ENCODE measurements around the gene C19orf44. TPM values are rescaled to one million over a fixed set of nuclear protein-coding genes. Genes with fewer than 3 reads are reported as not detected.

Gene C19orf44
- total and polyA plus RNA-seq, 9 donors: 6.3 to 12.2 (median 9.4) TPM

DNA sequence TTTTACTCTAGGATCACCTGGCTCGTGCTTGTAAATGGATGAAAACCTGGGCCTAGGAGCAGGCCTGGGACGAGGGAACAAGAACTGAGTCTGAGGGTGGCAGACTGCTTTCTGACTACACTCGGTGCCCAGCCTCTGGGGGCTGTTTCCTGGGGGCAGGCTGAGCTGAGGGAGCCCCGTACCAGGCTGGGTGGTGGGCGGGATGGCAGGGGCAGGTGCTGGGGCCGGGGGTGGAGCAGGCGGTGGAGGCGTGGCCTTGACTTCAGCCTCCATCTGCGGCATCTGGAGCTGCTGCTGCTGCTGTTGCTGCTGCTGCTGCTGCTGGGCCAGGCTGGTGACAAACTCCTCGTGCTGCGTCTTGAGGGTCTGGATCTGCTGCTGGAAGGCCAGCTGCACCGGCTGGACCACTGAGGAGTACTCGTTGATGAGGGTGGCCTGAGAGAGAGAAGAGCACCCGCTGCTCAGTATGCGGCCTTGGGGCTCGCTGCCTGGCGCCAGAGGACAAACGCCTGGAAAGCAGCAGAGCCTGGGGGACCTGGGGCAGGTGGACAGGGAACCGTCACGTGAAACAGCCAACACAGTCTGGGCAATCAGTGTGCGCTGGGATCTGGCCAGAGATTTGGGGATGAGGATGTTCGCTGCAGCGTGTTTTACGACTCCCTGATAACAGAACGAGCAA lies 33.4 kb downstream of the C19orf44 start:
- 78 to 89% (median 80%) methylated on average over 25 of the region's 25 CpGs for WGBS, 3 donors
- intact Hi-C loops (cut with DNase I): no loop called here
- no peak for DNase-seq
- Histone ChIP-seq H3K27ac (no peak overlapping the region), H3K36me3 (peaks cover 3% of the 10 kb centered on the region), H3K27me3 (no peaks in the 10 kb centered on the region), H3K9me3 (no peaks in the 10 kb centered on the region), H3K4me1 (ENCODE audit: insufficient read depth) (no peaks in the 10 kb centered on the region), H3K4me3 (no peak overlapping the region)
- TF ChIP-seq, protein P1, sequence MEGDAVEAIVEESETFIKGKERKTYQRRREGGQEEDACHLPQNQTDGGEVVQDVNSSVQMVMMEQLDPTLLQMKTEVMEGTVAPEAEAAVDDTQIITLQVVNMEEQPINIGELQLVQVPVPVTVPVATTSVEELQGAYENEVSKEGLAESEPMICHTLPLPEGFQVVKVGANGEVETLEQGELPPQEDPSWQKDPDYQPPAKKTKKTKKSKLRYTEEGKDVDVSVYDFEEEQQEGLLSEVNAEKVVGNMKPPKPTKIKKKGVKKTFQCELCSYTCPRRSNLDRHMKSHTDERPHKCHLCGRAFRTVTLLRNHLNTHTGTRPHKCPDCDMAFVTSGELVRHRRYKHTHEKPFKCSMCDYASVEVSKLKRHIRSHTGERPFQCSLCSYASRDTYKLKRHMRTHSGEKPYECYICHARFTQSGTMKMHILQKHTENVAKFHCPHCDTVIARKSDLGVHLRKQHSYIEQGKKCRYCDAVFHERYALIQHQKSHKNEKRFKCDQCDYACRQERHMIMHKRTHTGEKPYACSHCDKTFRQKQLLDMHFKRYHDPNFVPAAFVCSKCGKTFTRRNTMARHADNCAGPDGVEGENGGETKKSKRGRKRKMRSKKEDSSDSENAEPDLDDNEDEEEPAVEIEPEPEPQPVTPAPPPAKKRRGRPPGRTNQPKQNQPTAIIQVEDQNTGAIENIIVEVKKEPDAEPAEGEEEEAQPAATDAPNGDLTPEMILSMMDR (IDR thresholded peaks at IDR 0.05): no peak
- TF ChIP-seq EP300 (IDR thresholded peaks at IDR 0.05): no peak

DNA sequence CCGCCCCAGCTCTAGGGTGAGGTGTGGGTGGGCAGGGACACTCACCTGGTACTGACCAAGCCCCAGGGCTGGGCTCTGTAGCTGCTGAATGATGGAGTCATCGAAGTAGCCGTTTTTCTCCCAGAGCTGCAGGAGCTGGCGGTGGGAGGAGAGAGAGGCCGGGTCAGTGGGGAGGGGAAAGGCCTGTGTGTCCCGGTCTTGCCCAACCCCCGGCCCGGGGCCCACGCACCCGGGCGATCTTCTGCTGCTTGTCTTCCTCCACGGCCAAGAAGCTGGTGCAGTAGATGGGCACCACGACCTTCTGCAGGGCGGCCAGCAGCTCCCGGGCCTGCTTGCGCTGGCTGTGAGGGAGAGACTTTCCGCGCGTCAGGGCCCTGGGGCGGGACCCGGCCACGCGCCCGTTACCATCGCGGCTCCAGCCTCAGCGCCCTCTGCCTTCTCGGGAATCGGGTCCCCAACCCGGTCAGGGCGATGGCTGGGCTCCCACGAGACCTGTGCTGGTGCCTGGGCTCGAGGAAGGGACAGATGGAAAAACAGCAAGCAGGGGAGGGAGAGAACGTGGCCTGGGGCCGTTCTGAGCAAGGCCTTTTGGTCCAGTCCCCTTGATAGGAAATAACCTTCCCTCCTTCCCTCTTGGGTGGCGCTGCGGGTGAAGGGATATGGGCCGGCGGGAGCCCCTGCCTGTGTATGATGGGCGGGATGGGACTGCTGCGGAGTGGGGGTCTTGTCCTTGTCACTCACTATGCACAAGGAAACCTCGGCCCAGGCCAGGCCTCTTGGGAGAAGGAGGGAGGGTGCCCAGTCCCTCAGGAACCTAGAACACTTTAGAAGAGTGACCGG lies 34.6 kb downstream of the C19orf44 start:
- Histone ChIP-seq H3K36me3 (peaks cover 3% of the 10 kb centered on the region), H3K4me3 (no peak overlapping the region), H3K9me3 (no peaks in the 10 kb centered on the region), H3K27me3 (no peaks in the 10 kb centered on the region), H3K27ac (no peak overlapping the region), H3K4me1 (ENCODE audit: insufficient read depth) (no peaks in the 10 kb centered on the region)
- TF ChIP-seq EP300 (IDR thresholded peaks at IDR 0.05) (no peak), POLR2A (IDR thresholded peaks at IDR 0.05) (no peak)
- TF ChIP-seq, protein P1 (IDR thresholded peaks at IDR 0.05): no peak
- 88 to 93% (median 89%) methylated on average over 42 to 43 of the region's 43 CpGs for WGBS, 3 donors
- no peak for DNase-seq
- intact Hi-C loops (cut with DNase I): no loop called here

DNA sequence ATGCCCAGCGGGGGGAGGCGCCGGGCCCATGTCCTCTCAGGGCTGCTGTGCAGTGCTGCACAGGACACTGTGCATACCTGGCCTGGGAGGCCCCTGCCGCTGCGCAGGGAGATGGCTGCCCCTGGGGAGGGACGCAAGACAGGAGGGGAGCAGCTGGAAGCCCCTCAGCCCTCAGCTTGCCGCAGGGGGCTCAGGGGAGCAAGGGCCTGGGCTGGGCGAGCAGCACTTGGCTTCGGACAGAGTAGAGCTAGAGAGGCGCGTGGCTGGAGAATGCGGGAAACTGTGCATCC lies 35.1 kb downstream of the C19orf44 start:
- TF ChIP-seq EP300 (IDR thresholded peaks at IDR 0.05) (no peak), POLR2A (IDR thresholded peaks at IDR 0.05) (no peak)
- TF ChIP-seq, protein P1 (IDR thresholded peaks at IDR 0.05): no peak
- Histone ChIP-seq H3K4me1 (ENCODE audit: insufficient read depth) (no peaks in the 10 kb centered on the region), H3K36me3 (peaks cover 3% of the 10 kb centered on the region), H3K9me3 (no peaks in the 10 kb centered on the region), H3K4me3 (no peak overlapping the region), H3K27ac (no peak overlapping the region), H3K27me3 (no peaks in the 10 kb centered on the region)
- intact Hi-C loops (cut with DNase I): no loop called here
- DNase-seq: no peak
- 92 to 97% (median 96%) methylated on average over 12 of the region's 12 CpGs for WGBS, 3 donors

DNA sequence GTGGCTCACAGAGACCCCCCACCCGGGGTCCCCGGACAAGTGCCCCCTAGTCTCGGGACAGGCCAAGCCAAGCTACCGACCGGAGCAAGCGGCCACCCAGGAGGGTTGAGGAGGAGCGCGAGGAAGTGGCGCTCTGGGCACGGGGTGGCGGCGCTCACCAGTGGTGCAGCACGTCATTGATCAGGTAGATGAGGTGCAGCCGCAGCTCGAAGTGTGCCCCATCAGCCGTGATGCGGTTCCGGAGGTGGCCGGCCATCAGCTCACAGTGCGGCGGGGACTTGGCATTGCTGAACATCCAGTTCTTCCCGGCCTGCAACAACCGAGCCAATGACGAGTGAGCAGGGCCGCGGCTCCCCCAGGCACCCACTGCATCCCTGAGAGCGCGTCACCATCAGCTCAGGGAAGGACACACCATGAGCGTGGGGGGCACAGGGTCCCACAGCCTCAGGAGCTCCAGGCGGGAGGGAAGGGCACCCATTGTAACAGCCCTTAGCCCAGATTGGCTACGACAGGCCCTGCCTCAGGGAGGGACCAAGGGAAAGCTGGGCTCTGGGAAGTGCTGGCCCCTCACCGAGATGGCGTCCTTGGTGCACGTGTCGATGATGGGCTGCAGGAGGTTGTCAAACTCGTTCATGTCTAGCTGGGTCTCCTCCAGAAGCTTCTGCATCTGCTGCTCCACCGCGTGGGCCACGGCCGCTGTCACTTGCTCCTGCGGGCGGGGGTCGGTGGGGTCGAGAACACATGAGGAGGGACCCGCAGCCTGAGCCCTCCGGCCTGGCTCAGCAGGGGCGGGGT lies 36.4 kb downstream of the C19orf44 start:
- Histone ChIP-seq H3K4me1 (ENCODE audit: insufficient read depth) (no peaks in the 10 kb centered on the region), H3K27ac (no peak overlapping the region), H3K9me3 (no peaks in the 10 kb centered on the region), H3K4me3 (no peak overlapping the region), H3K27me3 (no peaks in the 10 kb centered on the region), H3K36me3 (peaks cover 3% of the 10 kb centered on the region)
- no peak for DNase-seq
- intact Hi-C loops (cut with DNase I): no loop called here
- 87 to 90% (median 87%) methylated on average over 43 to 47 of the region's 47 CpGs for WGBS, 3 donors
- TF ChIP-seq, protein P1 (IDR thresholded peaks at IDR 0.05): no peak
- TF ChIP-seq EP300 (IDR thresholded peaks at IDR 0.05) (no peak), POLR2A (IDR thresholded peaks at IDR 0.05) (no peak)

All from ovary (tissue), 9 donors.